HepG2 (cell line): ENCODE measurements around the gene LENG1. TPM values are rescaled to one million over a fixed set of nuclear protein-coding genes. Genes with fewer than 3 reads are reported as not detected.

Experiments used
- ELF1 ChIP-seq: sonication (generic); formaldehyde crosslinking; IDR thresholded peaks from 2 replicates; pipeline ENCODE4 v1.4.0; 2020; ENCODE audit warnings: missing genetic modification reagents
- HDAC6 ChIP-seq: fragments of 200-600 bp; sonication (generic); IDR thresholded peaks from 2 replicates; pipeline ENCODE4 v1.7.0; 2017; ENCODE audit warnings: mild to moderate bottlenecking, antibody characterized with exemption, low read length, low read depth
- IRF9 ChIP-seq: sonication (generic); formaldehyde crosslinking; IDR thresholded peaks from 2 replicates; pipeline ENCODE4 v1.8.0; 2022; ENCODE audit warnings: missing genetic modification reagents, mild to moderate bottlenecking, borderline replicate concordance
- SALL2 ChIP-seq: sonication (generic); formaldehyde crosslinking; IDR thresholded peaks from 2 replicates; pipeline ENCODE4 v1.8.1; 2023; ENCODE audit warnings: mild to moderate bottlenecking, missing genetic modification reagents, inconsistent platforms
- TBP ChIP-seq: sonication (generic); formaldehyde crosslinking; IDR thresholded peaks from 2 replicates; pipeline ENCODE4 v1.5.0; 2020; ENCODE audit warnings: missing genetic modification reagents
- TERF1 ChIP-seq: sonication (generic); formaldehyde crosslinking; IDR thresholded peaks from 2 replicates; pipeline ENCODE4 v1.8.0; 2022; ENCODE audit warnings: mild to moderate bottlenecking, missing genetic modification reagents, moderate library complexity
- ZNF253 ChIP-seq: sonication (generic); formaldehyde crosslinking; IDR thresholded peaks from 2 replicates; pipeline ENCODE4 v1.8.0; 2022; ENCODE audit warnings: mild to moderate bottlenecking, missing genetic modification reagents, borderline replicate concordance
- ZNF296 ChIP-seq: sonication (generic); formaldehyde crosslinking; conservative IDR thresholded peaks from 2 replicates; pipeline ENCODE4 v1.5.0; 2020; ENCODE audit warnings: mild to moderate bottlenecking, missing genetic modification reagents
- ZNF740 ChIP-seq: sonication (generic); formaldehyde crosslinking; IDR thresholded peaks from 2 replicates; pipeline ENCODE4 v1.4.0; 2020; ENCODE audit warnings: missing genetic modification reagents
- ZNF749 ChIP-seq: sonication (generic); formaldehyde crosslinking; IDR thresholded peaks from 2 replicates; pipeline ENCODE4 v1.8.0; 2022; ENCODE audit warnings: mild to moderate bottlenecking, missing genetic modification reagents, moderate library complexity, borderline replicate concordance
- ZNF782 ChIP-seq: sonication (generic); formaldehyde crosslinking; IDR thresholded peaks from 2 replicates; pipeline ENCODE4 v1.4.0; 2020; ENCODE audit warnings: missing genetic modification reagents, mild to moderate bottlenecking, borderline replicate concordance
- polyA plus RNA-seq, 8 experiments: library from polyadenylated mRNA; depleted of rRNA in 3 of 8; stranded (reverse) in 7 of 8; unstranded in 1 of 8; fragments of >200 nt; fragmentation: Illumina TruSeq in 4 of 8; extraction: Trizol in 4 of 8; gene quantifications; 2 replicates each; pipeline versions ENCODE4 v1.2.1 to v1.2.3, GENCODE V29; 2011 to 2016; ENCODE audit warnings: low read depth in 4 of 8, missing spikeins in 1 of 8, mixed read lengths in 1 of 8; ENCODE audit not compliant: insufficient read depth in 1 of 8
- total RNA-seq, 5 experiments: library from RNA; depleted of rRNA; stranded (reverse); fragments of >200 nt; fragmentation: Illumina TruSeq; extraction: Trizol; gene quantifications; 2 replicates each; pipeline ENCODE4 v1.2.3, GENCODE V29; 2016; ENCODE audit warnings: low read depth in 1 of 5
- TF ChIP-seq, protein P1 (sequence below): sonication (generic); formaldehyde crosslinking; IDR thresholded peaks from 2 replicates; pipeline ENCODE4 v1.4.0; 2020; ENCODE audit warnings: missing genetic modification reagents, borderline replicate concordance
- TF ChIP-seq, protein P2 (sequence below): sonication (generic); formaldehyde crosslinking; IDR thresholded peaks from 2 replicates; pipeline ENCODE4 v1.5.1; 2020; ENCODE audit warnings: mild to moderate bottlenecking, missing genetic modification reagents, moderate library complexity
- TF ChIP-seq, protein P3 (sequence below): fragments of 450-650 bp; IDR thresholded peaks from 2 replicates; pipeline ENCODE4 v1.6.1; 2017

The LENG1 gene
- total and polyA plus RNA-seq, 2 of the 13 experiments (the other 11 are each of a cell fraction or from before 2014, with no cell fraction given) = 1.8 to 3.8 TPM

GRCh38 chr19:54137699-54138488 is 21.6 kb downstream of the LENG1 start, which contains the start of gene CNOT3 (continued):
- TF ChIP-seq, protein P1, sequence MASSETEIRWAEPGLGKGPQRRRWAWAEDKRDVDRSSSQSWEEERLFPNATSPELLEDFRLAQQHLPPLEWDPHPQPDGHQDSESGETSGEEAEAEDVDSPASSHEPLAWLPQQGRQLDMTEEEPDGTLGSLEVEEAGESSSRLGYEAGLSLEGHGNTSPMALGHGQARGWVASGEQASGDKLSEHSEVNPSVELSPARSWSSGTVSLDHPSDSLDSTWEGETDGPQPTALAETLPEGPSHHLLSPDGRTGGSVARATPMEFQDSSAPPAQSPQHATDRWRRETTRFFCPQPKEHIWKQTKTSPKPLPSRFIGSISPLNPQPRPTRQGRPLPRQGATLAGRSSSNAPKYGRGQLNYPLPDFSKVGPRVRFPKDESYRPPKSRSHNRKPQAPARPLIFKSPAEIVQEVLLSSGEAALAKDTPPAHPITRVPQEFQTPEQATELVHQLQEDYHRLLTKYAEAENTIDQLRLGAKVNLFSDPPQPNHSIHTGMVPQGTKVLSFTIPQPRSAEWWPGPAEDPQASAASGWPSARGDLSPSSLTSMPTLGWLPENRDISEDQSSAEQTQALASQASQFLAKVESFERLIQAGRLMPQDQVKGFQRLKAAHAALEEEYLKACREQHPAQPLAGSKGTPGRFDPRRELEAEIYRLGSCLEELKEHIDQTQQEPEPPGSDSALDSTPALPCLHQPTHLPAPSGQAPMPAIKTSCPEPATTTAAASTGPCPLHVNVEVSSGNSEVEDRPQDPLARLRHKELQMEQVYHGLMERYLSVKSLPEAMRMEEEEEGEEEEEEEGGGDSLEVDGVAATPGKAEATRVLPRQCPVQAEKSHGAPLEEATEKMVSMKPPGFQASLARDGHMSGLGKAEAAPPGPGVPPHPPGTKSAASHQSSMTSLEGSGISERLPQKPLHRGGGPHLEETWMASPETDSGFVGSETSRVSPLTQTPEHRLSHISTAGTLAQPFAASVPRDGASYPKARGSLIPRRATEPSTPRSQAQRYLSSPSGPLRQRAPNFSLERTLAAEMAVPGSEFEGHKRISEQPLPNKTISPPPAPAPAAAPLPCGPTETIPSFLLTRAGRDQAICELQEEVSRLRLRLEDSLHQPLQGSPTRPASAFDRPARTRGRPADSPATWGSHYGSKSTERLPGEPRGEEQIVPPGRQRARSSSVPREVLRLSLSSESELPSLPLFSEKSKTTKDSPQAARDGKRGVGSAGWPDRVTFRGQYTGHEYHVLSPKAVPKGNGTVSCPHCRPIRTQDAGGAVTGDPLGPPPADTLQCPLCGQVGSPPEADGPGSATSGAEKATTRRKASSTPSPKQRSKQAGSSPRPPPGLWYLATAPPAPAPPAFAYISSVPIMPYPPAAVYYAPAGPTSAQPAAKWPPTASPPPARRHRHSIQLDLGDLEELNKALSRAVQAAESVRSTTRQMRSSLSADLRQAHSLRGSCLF (CRISPR knock-in tag) = no peak
- TF ChIP-seq SALL2 = 0 out of 2 replicates have a peak, but pooled peaks have one; percentile 43
- TF ChIP-seq TBP (CRISPR knock-in tag) = no peak
- no peak for TF ChIP-seq ZNF253 (CRISPR knock-in tag)
- TF ChIP-seq, protein P2, sequence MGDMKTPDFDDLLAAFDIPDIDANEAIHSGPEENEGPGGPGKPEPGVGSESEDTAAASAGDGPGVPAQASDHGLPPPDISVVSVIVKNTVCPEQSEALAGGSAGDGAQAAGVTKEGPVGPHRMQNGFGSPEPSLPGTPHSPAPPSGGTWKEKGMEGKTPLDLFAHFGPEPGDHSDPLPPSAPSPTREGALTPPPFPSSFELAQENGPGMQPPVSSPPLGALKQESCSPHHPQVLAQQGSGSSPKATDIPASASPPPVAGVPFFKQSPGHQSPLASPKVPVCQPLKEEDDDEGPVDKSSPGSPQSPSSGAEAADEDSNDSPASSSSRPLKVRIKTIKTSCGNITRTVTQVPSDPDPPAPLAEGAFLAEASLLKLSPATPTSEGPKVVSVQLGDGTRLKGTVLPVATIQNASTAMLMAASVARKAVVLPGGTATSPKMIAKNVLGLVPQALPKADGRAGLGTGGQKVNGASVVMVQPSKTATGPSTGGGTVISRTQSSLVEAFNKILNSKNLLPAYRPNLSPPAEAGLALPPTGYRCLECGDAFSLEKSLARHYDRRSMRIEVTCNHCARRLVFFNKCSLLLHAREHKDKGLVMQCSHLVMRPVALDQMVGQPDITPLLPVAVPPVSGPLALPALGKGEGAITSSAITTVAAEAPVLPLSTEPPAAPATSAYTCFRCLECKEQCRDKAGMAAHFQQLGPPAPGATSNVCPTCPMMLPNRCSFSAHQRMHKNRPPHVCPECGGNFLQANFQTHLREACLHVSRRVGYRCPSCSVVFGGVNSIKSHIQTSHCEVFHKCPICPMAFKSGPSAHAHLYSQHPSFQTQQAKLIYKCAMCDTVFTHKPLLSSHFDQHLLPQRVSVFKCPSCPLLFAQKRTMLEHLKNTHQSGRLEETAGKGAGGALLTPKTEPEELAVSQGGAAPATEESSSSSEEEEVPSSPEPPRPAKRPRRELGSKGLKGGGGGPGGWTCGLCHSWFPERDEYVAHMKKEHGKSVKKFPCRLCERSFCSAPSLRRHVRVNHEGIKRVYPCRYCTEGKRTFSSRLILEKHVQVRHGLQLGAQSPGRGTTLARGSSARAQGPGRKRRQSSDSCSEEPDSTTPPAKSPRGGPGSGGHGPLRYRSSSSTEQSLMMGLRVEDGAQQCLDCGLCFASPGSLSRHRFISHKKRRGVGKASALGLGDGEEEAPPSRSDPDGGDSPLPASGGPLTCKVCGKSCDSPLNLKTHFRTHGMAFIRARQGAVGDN = no peak; the same call in 1 of the 2 replicates
- TF ChIP-seq TERF1 = peak; percentile 29; the same call in 1 of the 2 replicates
- TF ChIP-seq ZNF740 = 0 out of 2 replicates have a peak, but pooled peaks have one; percentile 25
- TF ChIP-seq ZNF749 = no peak
- TF ChIP-seq, protein P3, sequence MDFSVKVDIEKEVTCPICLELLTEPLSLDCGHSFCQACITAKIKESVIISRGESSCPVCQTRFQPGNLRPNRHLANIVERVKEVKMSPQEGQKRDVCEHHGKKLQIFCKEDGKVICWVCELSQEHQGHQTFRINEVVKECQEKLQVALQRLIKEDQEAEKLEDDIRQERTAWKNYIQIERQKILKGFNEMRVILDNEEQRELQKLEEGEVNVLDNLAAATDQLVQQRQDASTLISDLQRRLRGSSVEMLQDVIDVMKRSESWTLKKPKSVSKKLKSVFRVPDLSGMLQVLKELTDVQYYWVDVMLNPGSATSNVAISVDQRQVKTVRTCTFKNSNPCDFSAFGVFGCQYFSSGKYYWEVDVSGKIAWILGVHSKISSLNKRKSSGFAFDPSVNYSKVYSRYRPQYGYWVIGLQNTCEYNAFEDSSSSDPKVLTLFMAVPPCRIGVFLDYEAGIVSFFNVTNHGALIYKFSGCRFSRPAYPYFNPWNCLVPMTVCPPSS = no peak
- no peak for TF ChIP-seq IRF9 (CRISPR knock-in tag)
- TF ChIP-seq ZNF782 = no peak
- no peak for TF ChIP-seq HDAC6
- no peak for TF ChIP-seq ELF1 (CRISPR knock-in tag)
- no peak for TF ChIP-seq ZNF296
